Measurements from ENCODE around the gene CANT1. TPM values are rescaled to one million over a fixed set of nuclear protein-coding genes. Genes with fewer than 3 reads are reported as not detected.

CANT1 gene
- total RNA-seq, 2 donors from 2014 or later: 247 to 390 TPM

GRCh38 chr17:79012563-79013134 is 3.1 kb upstream of the CANT1 start:
- Histone ChIP-seq H3K4me1 (peaks cover 7% of the 10 kb centered on the region), H3K36me3 (no peaks in the 10 kb centered on the region), H3K4me3 (no peak overlapping the region), H3K27me3 (no peaks in the 10 kb centered on the region), H3K9me3 (no peaks in the 10 kb centered on the region), H3K9ac (ENCODE audit: low read depth in 2 of 2, low read length in 2 of 2) (no peak overlapping the region), H3K27ac (no peak overlapping the region)
- intact Hi-C loops (cut with DNase I): no loop called here
- DNase-seq: no peak
- TF ChIP-seq CTCF (IDR thresholded peaks at IDR 0.05): no peak

- Histone ChIP-seq H3K27ac (no peak overlapping the region), H3K36me3 (no peaks in the 10 kb centered on the region), H3K27me3 (no peaks in the 10 kb centered on the region), H3K9me3 (no peaks in the 10 kb centered on the region), H3K9ac (ENCODE audit: low read depth in 2 of 2, low read length in 2 of 2) (no peak overlapping the region), H3K4me3 (no peak overlapping the region), H3K4me1 (peaks cover 17% of the 10 kb centered on the region)
- intact Hi-C loops (cut with DNase I): no loop called here
- no peak for DNase-seq
- TF ChIP-seq CTCF (IDR thresholded peaks at IDR 0.05): no peak
Observed at GRCh38 chr17:79011451-79012147, 2.0 kb upstream of the CANT1 start.

GRCh38 chr17:79010304-79010646 is 711 bp upstream of the CANT1 start:
- H3K4me1 ChIP-seq: peaks cover 27% of the 10 kb centered on the region
- H3K27me3 ChIP-seq: no peaks in the 10 kb centered on the region
- peak overlapping the region; percentile 74 to 81 for H3K9ac ChIP-seq (ENCODE audit: low read depth in 2 of 2, low read length in 2 of 2)
- peak overlapping the region; percentile 82 for H3K27ac ChIP-seq
- H3K36me3 ChIP-seq: no peaks in the 10 kb centered on the region
- DNase-seq: no peak
- H3K4me3 ChIP-seq: peak overlapping the region; percentile 61
- intact Hi-C loops (cut with DNase I): no loop called here
- no peak for TF ChIP-seq CTCF (IDR thresholded peaks at IDR 0.05)
- H3K9me3 ChIP-seq: no peaks in the 10 kb centered on the region

GRCh38 chr17:79008666-79009387 is 737 bp downstream of the CANT1 start:
- intact Hi-C loops (cut with DNase I): no loop called here
- Histone ChIP-seq H3K4me1 (peaks cover 27% of the 10 kb centered on the region), H3K27me3 (no peaks in the 10 kb centered on the region), H3K27ac (peak overlapping the region; percentile 82), H3K9ac (ENCODE audit: low read depth in 2 of 2, low read length in 2 of 2) (peak overlapping the region; percentile 97 to 99), H3K9me3 (no peaks in the 10 kb centered on the region), H3K36me3 (no peaks in the 10 kb centered on the region), H3K4me3 (peak overlapping the region; percentile 61)
- no peak for TF ChIP-seq CTCF (IDR thresholded peaks at IDR 0.05)
- peak; percentile 49 for DNase-seq

GRCh38 chr17:79007504-79008381 is 1.8 kb downstream of the CANT1 start:
- H3K9ac ChIP-seq (ENCODE audit: low read depth in 2 of 2, low read length in 2 of 2): peak overlapping the region; percentile 97 to 99
- no peaks in the 10 kb centered on the region for H3K36me3 ChIP-seq
- peak overlapping the region; percentile 61 for H3K4me3 ChIP-seq
- no peak for TF ChIP-seq CTCF (IDR thresholded peaks at IDR 0.05)
- DNase-seq: peak; percentile 79
- H3K4me1 ChIP-seq: peaks cover 27% of the 10 kb centered on the region
- no peaks in the 10 kb centered on the region for H3K9me3 ChIP-seq
- H3K27ac ChIP-seq: peak overlapping the region; percentile 92
- intact Hi-C loops (cut with DNase I): no loop called here
- H3K27me3 ChIP-seq: no peaks in the 10 kb centered on the region
